Loucy (cell line): ENCODE measurements around the gene MIGA1.

Experiments
- H2AFZ ChIP-seq: fragments of 200-600 bp; sonication (generic); 2 replicates; pipeline ENCODE4 v1.6.0; 2016; ENCODE audit warnings: antibody characterized with exemption, mild to moderate bottlenecking, low read length, moderate library complexity
- H3F3A ChIP-seq: fragments of 200-600 bp; 2 replicates; pipeline ENCODE4 v1.6.0; 2016; ENCODE audit warnings: antibody characterized with exemption, low read depth, mild to moderate bottlenecking
- H3K27me3 ChIP-seq: fragments of 200-600 bp; sonication (generic); 2 replicates; pipeline ENCODE4 v1.6.1; 2014; ENCODE audit warnings: low read length, mild to moderate bottlenecking; ENCODE audit not compliant: insufficient read depth, poor library complexity, severe bottlenecking
- H3K36me3 ChIP-seq: fragments of 200-600 bp; sonication (generic); 2 replicates; pipeline ENCODE4 v1.6.1; 2016; ENCODE audit warnings: low read length; ENCODE audit not compliant: insufficient read depth
- H3K4me1 ChIP-seq: fragments of 200-600 bp; sonication (generic); 2 replicates; pipeline ENCODE4 v1.5.1; 2014; ENCODE audit warnings: low read length, mild to moderate bottlenecking; ENCODE audit not compliant: insufficient read depth, poor library complexity, severe bottlenecking
- H3K4me2 ChIP-seq: fragments of 200-600 bp; sonication (generic); 2 replicates; pipeline ENCODE4 v1.6.0; 2014; ENCODE audit warnings: antibody characterized with exemption, low read length, low read depth, mild to moderate bottlenecking; ENCODE audit not compliant: poor library complexity, severe bottlenecking
- H3K4me3 ChIP-seq: fragments of 200-600 bp; sonication (generic); 2 replicates; pipeline ENCODE4 v1.5.1; 2014; ENCODE audit warnings: low read length, mild to moderate bottlenecking, mixed read lengths; ENCODE audit not compliant: poor library complexity, severe bottlenecking
- H3K79me2 ChIP-seq: fragments of 200-600 bp; sonication (generic); 2 replicates; pipeline ENCODE4 v1.6.1; 2014; ENCODE audit warnings: low read length; ENCODE audit not compliant: insufficient read depth
- H3K9ac ChIP-seq: fragments of 200-600 bp; sonication (generic); 2 replicates; pipeline ENCODE4 v1.6.0; 2014; ENCODE audit warnings: mild to moderate bottlenecking, low read depth, low read length, moderate library complexity; ENCODE audit not compliant: poor library complexity, severe bottlenecking
- H3K9me2 ChIP-seq: fragments of 200-600 bp; sonication (generic); replicated peaks from 2 replicates; pipeline ENCODE4 v1.6.1; 2016; ENCODE audit warnings: low read depth, low read length, mixed read lengths
- H3K9me3 ChIP-seq: fragments of 200-600 bp; sonication (generic); 2 replicates; pipeline ENCODE4 v1.6.1; 2014; ENCODE audit warnings: mild to moderate bottlenecking, antibody characterized with exemption, low read length, low read depth; ENCODE audit not compliant: insufficient read depth
- H4K20me1 ChIP-seq: fragments of 200-600 bp; sonication (generic); 2 replicates; pipeline ENCODE4 v1.6.0; 2014; ENCODE audit warnings: antibody characterized with exemption, low read length, mild to moderate bottlenecking; ENCODE audit not compliant: insufficient read depth, poor library complexity, severe bottlenecking
- CTCF ChIP-seq: fragments of 200-600 bp; sonication (generic); conservative IDR thresholded peaks from 2 replicates; pipeline ENCODE4 v1.5.1; 2014; ENCODE audit warnings: mild to moderate bottlenecking, antibody characterized with exemption, low read length
- EZH2phosphoT487 ChIP-seq: fragments of 200-600 bp; IDR thresholded peaks from 2 replicates; pipeline ENCODE4 v1.6.1; 2018; ENCODE audit warnings: antibody characterized with exemption, mild to moderate bottlenecking, moderate library complexity, borderline replicate concordance

Gene MIGA1

DNA sequence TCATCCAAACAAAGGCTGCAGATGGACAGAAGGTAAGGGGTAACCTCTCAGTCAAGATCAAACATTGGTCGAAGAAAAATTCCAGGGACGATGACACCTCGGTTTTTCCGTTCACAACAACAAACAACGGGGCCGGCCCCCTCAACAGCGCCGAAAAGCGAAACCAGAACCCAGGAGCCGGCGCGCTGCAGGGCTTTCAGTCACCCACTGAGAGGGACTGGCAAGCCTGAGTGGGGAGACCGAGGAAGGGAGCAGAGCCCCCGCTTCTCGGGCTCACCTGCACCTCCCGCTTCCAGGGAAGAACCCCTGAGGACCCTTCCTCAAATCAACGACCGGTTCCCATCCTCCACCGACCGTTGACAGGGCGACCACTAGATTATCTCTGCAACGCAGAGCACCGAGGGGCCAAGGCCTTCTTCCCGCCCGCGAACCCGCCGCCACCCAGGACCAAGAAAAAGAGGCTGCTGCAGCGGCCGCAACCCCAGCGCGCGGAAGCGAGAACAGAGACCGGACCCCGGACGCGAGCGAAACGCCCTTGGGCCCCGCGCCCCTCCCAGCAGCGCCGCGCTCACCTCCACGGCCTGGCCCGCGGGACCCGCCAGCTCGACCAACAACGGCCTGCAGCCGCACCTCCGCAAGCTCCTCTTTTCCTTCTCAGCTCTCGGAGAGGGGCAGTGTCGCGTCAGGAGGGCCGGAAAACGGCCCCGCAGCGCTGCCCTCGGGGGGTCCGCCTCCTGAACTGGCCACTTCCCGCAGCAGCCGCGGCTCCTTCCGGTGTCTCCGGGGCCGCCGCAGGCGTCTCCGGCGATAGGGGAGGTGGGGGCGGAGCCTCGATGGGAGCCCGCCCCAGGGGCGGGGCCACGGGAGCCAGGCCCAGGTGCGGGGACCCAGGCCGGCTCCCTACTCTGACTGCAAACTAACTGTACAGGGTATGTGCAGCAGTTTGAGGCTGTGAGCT is 20.1 kb upstream of the MIGA1 start, which contains the start of gene USP33:
Gene USP33 (minus strand): TSS at position 782 of the 958 bp plus-strand sequence. CDS start 18,155 bp downstream, outside the sequence.
- H3K4me1 ChIP-seq, result peaks cover 52% of the 10 kb centered on the region
- H3K79me2 ChIP-seq, result peaks cover 52% of the 10 kb centered on the region
- H3K36me3 ChIP-seq, result no peaks in the 10 kb centered on the region
- TF ChIP-seq CTCF, result no peak
- no peak for TF ChIP-seq EZH2phosphoT487
- no peaks in the 10 kb centered on the region for H3K27me3 ChIP-seq
- H4K20me1 ChIP-seq, result peaks cover 48% of the 10 kb centered on the region
- no peaks in the 10 kb centered on the region for H3K9me2 ChIP-seq
- H3K4me3 ChIP-seq, result peak within 1 kb of the TSS; percentile 97
- H2AFZ ChIP-seq, result peak within 1 kb of the TSS; percentile 95
- H3F3A ChIP-seq, result 0 out of 2 replicates have a peak, but pooled peaks cover 3% of the 10 kb centered on the region
- peak within 1 kb of the TSS; percentile 97 for H3K4me2 ChIP-seq
- no peaks in the 10 kb centered on the region for H3K9me3 ChIP-seq
- peak within 1 kb of the TSS; percentile 95 for H3K9ac ChIP-seq

- H4K20me1 ChIP-seq, result peaks cover 21% of the 10 kb centered on the region
- no peak overlapping the region for H3K4me3 ChIP-seq
- H2AFZ ChIP-seq, result no peak overlapping the region
- H3K9me3 ChIP-seq, result no peaks in the 10 kb centered on the region
- no peak overlapping the region for H3K9ac ChIP-seq
- H3K4me2 ChIP-seq, result no peak overlapping the region
- H3K9me2 ChIP-seq, result no peaks in the 10 kb centered on the region
- 0 out of 2 replicates have a peak, but pooled peaks cover 3% of the 10 kb centered on the region for H3F3A ChIP-seq
- TF ChIP-seq EZH2phosphoT487 (no peak), CTCF (no peak)
- H3K4me1 ChIP-seq, result peaks cover 24% of the 10 kb centered on the region
- H3K27me3 ChIP-seq, result no peaks in the 10 kb centered on the region
- H3K79me2 ChIP-seq, result peaks cover 24% of the 10 kb centered on the region
- no peaks in the 10 kb centered on the region for H3K36me3 ChIP-seq
Measured at GRCh38 chr1:77762072-77762476, 17.4 kb upstream of the MIGA1 start.

DNA sequence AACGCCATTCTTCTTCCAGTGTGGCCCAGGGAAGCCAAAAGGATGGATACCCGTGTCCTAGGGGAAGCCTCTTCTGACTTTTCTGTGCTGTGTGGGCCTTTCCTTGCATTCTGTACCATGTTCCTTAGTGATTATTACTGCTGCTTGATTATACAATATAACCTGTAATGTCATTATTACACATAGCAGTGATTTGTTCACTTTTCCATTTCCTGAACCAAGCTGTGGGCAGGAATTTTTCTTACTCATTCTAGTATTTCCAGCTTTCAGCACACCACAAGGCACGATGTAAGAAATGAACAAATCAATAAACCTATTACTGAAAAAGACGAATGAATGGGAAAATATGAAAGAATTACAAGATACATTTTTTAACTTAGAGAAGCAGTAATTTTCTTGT is 11.4 kb upstream of the MIGA1 start:
- no peak for TF ChIP-seq CTCF
- no peak for TF ChIP-seq EZH2phosphoT487
- Histone ChIP-seq H3K27me3 (no peaks in the 10 kb centered on the region), H3K4me2 (no peak overlapping the region)

More for the DNA sequence above, 11.4 kb upstream of the MIGA1 start:
- Histone ChIP-seq H3K9ac (no peak overlapping the region), H3K79me2 (no peaks in the 10 kb centered on the region), H4K20me1 (no peaks in the 10 kb centered on the region), H3K4me3 (no peak overlapping the region), H3K9me3 (no peaks in the 10 kb centered on the region), H3K36me3 (no peaks in the 10 kb centered on the region), H3F3A (no peaks in the 10 kb centered on the region), H3K9me2 (no peaks in the 10 kb centered on the region), H2AFZ (no peak overlapping the region), H3K4me1 (no peaks in the 10 kb centered on the region)
